Small intestine (tissue), 7 donors: Measurements from ENCODE around the gene EMC8. TPM values are rescaled to one million over a fixed set of nuclear protein-coding genes. Genes with fewer than 3 reads are reported as not detected.
"Not testable (repeated sequence)": the region's sequence is repeated elsewhere in the genome, so short reads cannot be mapped to it uniquely, and the experiment has no call there.

Experiments
- DNase-seq, 2 donors: peaks; one replicate each; pipeline versions ENCODE4 v3.0.0 to v3.0.0-alpha.2; 2013
- FAIRE-seq: peaks from 2 replicates; lab custom pipeline; 2012; peaks lifted over from hg19 to GRCh38; lab: Jason Lieb, UNC
- H3K27ac ChIP-seq, 3 donors: one replicate each; pipeline ENCODE4 v1.5.1; 2013; ENCODE audit warnings: low read length in 2 of 3, mild to moderate bottlenecking in 2 of 3, control low read depth in 1 of 3, inconsistent platforms in 1 of 3, low read depth in 1 of 3, moderate library complexity in 1 of 3
- H3K27me3 ChIP-seq, 3 donors: one replicate each; pipeline ENCODE4 v1.6.1; 2013; ENCODE audit warnings: low read length in 3 of 3, inconsistent platforms in 1 of 3; ENCODE audit not compliant: control insufficient read depth in 3 of 3, insufficient read depth in 3 of 3
- H3K36me3 ChIP-seq, 3 donors: one replicate each; pipeline ENCODE4 v1.6.1; 2013; ENCODE audit warnings: low read length in 3 of 3, inconsistent platforms in 1 of 3, low read depth in 1 of 3, mild to moderate bottlenecking in 1 of 3, moderate library complexity in 1 of 3; ENCODE audit not compliant: control insufficient read depth in 3 of 3, insufficient read depth in 2 of 3
- H3K4me1 ChIP-seq, 3 donors: one replicate each; pipeline ENCODE4 v1.6.1; 2013; ENCODE audit warnings: low read length in 2 of 3, inconsistent platforms in 1 of 3, low read depth in 1 of 3, mild to moderate bottlenecking in 1 of 3, moderate library complexity in 1 of 3; ENCODE audit not compliant: control insufficient read depth in 3 of 3, insufficient read depth in 2 of 3
- H3K4me3 ChIP-seq, 3 donors: one replicate each; pipeline ENCODE4 v1.5.1; 2013; ENCODE audit warnings: low read length in 3 of 3, control low read depth in 1 of 3, inconsistent platforms in 1 of 3, low read depth in 1 of 3, mild to moderate bottlenecking in 1 of 3, moderate library complexity in 1 of 3
- H3K9me3 ChIP-seq, 2 donors: one replicate each; pipeline ENCODE4 v1.6.1; 2013; ENCODE audit warnings: low read depth in 1 of 2, low read length in 1 of 2; ENCODE audit not compliant: control insufficient read depth in 2 of 2, insufficient read depth in 1 of 2
- WGBS, 3 donors: extraction: QIAGEN DNeasy Blood & Tissue Kit; methylation state at CpG; one replicate each; pipeline ENCODE4 v1.1.7; 2013; 5-methylcytosine and 5-hydroxymethylcytosine counted together
- polyA plus RNA-seq, 4 donors: library from polyadenylated mRNA; stranded (reverse) in 3 of 4; unstranded in 1 of 4; fragments of 200-250 nt in 3 of 4; fragments of 120-200 nt in 1 of 4; gene quantifications; one replicate each; pipeline versions ENCODE4 v1.2.1 to v1.2.3, GENCODE V29; 2013
- donor health status: healthy with polysubstance abuse.
- donor health status: control.
- donor health status: control.
- donor health status: Bipolar disorder and iron deficiency.
- donor health status: healthy.

The EMC8 gene
- polyA plus RNA-seq, 4 donors: 16.2 to 21.2 (median 20.1) TPM

- Histone ChIP-seq H3K36me3 (peaks cover 15 to 33% (median 18%) of the 10 kb centered on the region in 3 donors), H3K27me3 (peaks cover 0 to 17% (median 3%) of the 10 kb centered on the region in 3 donors)
- WGBS, 3 donors: 95 to 99% (median 95%) methylated on average over 10 to 27 of the region's 27 CpGs
- DNase-seq, H3K4me1 ChIP-seq, H3K4me3 ChIP-seq, H3K9me3 ChIP-seq, FAIRE-seq, H3K27ac ChIP-seq: not testable (repeated sequence)
Observed at GRCh38 chr16:85808104-85808503, 8.8 kb upstream of the EMC8 start.

GRCh38 chr16:85807340-85807739, 8.0 kb upstream of the EMC8 start:
- not testable (repeated sequence) for FAIRE-seq, H3K4me1 ChIP-seq, H3K4me3 ChIP-seq, H3K27ac ChIP-seq, DNase-seq, H3K9me3 ChIP-seq
- WGBS, 3 donors: 93 to 97% (median 95%) methylated on average over 5 of the region's 6 CpGs
- peaks cover 0 to 11% (median 3%) of the 10 kb centered on the region in 3 donors for H3K27me3 ChIP-seq
- peaks cover 15 to 36% (median 18%) of the 10 kb centered on the region in 3 donors for H3K36me3 ChIP-seq

GRCh38 chr16:85806539-85806938, 7.2 kb upstream of the EMC8 start:
- Histone ChIP-seq H3K4me3 (no peak overlapping the region), H3K27ac (no peak overlapping the region), H3K9me3 (no peaks in the 10 kb centered on the region), H3K27me3 (peaks cover 0 to 3% (median 1%) of the 10 kb centered on the region in 3 donors), H3K36me3 (peaks cover 18 to 42% (median 18%) of the 10 kb centered on the region in 3 donors), H3K4me1 (no peaks in the 10 kb centered on the region)
- DNase-seq (no peak), FAIRE-seq (no peak)
- WGBS, 3 donors: 93 to 96% (median 93%) methylated on average over 11 of the region's 11 CpGs

GRCh38 chr16:85805442-85806045, 6.2 kb upstream of the EMC8 start:
- DNase-seq: no peak

GRCh38 chr16:85803570-85803969, 4.2 kb upstream of the EMC8 start:
- DNase-seq: no peak
- FAIRE-seq: no peak
- Histone ChIP-seq H3K27ac (no peak overlapping the region), H3K36me3 (peaks cover 18 to 42% (median 20%) of the 10 kb centered on the region in 3 donors), H3K4me3 (no peak overlapping the region), H3K9me3 (no peaks in the 10 kb centered on the region), H3K4me1 (no peaks in the 10 kb centered on the region), H3K27me3 (no peaks in the 10 kb centered on the region)
- WGBS, 3 donors: 72 to 85% (median 73%) methylated on average over 14 of the region's 14 CpGs

More at GRCh38 chr16:85805442-85806045, 6.2 kb upstream of the EMC8 start:
- H3K4me3 ChIP-seq: no peak overlapping the region
- WGBS, 3 donors: 86 to 90% (median 89%) methylated on average over 17 to 18 of the region's 18 CpGs
- H3K27ac ChIP-seq: no peak overlapping the region
- no peaks in the 10 kb centered on the region for H3K4me1 ChIP-seq
- no peak for FAIRE-seq
- peaks cover 18 to 42% (median 20%) of the 10 kb centered on the region in 3 donors for H3K36me3 ChIP-seq
- H3K9me3 ChIP-seq: no peaks in the 10 kb centered on the region
- H3K27me3 ChIP-seq: no peaks in the 10 kb centered on the region

- FAIRE-seq (no peak), DNase-seq (no peak)
- peak overlapping the region; percentile 79 to 97 (median 93) for H3K4me3 ChIP-seq
- H3K4me1 ChIP-seq: peaks cover 0 to 7% (median 2%) of the 10 kb centered on the region in 3 donors
- peak overlapping the region; percentile 35 to 94 (median 78) for H3K27ac ChIP-seq
- no peaks in the 10 kb centered on the region for H3K9me3 ChIP-seq
- no peaks in the 10 kb centered on the region for H3K27me3 ChIP-seq
- 0 to 13% (median 9%) methylated on average over 9 of the region's 9 CpGs for WGBS, 3 donors
- H3K36me3 ChIP-seq: peaks cover 13 to 41% (median 15%) of the 10 kb centered on the region in 3 donors
Observed at GRCh38 chr16:85800321-85800669, 951 bp upstream of the EMC8 start.

- Histone ChIP-seq H3K9me3 (no peaks in the 10 kb centered on the region), H3K36me3 (peaks cover 9 to 41% (median 9%) of the 10 kb centered on the region in 3 donors), H3K27me3 (no peaks in the 10 kb centered on the region), H3K4me3 (peak overlapping the region; percentile 79 to 97 (median 93)), H3K4me1 (peaks cover 0 to 7% (median 2%) of the 10 kb centered on the region in 3 donors), H3K27ac (peak overlapping the region; percentile 44 to 94 (median 54))
- no peak for FAIRE-seq
- 0% methylated on average over 37 to 51 of the region's 51 CpGs for WGBS, 3 donors
- DNase-seq: no peak
Observed at GRCh38 chr16:85798901-85799496, 345 bp downstream of the EMC8 start.

- DNase-seq: peak; percentile 15 to 57
Observed at GRCh38 chr16:85798283-85798776, 1.0 kb downstream of the EMC8 start.

More at GRCh38 chr16:85798283-85798776, 1.0 kb downstream of the EMC8 start:
- Histone ChIP-seq H3K4me3 (peak overlapping the region; percentile 79 to 97 (median 93)), H3K27ac (peak overlapping the region in 2 of 3 donors; percentile 12 to 44), H3K27me3 (no peaks in the 10 kb centered on the region), H3K4me1 (peaks cover 0 to 7% (median 2%) of the 10 kb centered on the region in 3 donors), H3K9me3 (no peaks in the 10 kb centered on the region), H3K36me3 (peaks cover 8 to 39% (median 11%) of the 10 kb centered on the region in 3 donors)
- no peak for FAIRE-seq
- 4 to 18% (median 13%) methylated on average over 17 of the region's 17 CpGs for WGBS, 3 donors
